KMS-11 (cell line): ENCODE results near the gene PADI1.

ENCODE experiments used
- H2AFZ ChIP-seq: fragments of 200-600 bp; sonication (generic); 2 replicates; pipeline ENCODE4 v1.6.1; 2016; ENCODE audit warnings: antibody characterized with exemption, mixed run types, low read depth
- H3K27ac ChIP-seq: fragments of 200-600 bp; sonication (generic); 2 replicates; pipeline ENCODE4 v1.6.1; 2016; ENCODE audit warnings: mild to moderate bottlenecking, mixed run types
- H3K27me3 ChIP-seq: fragments of 200-600 bp; sonication (generic); 2 replicates; pipeline ENCODE4 v1.6.1; 2017; ENCODE audit warnings: mild to moderate bottlenecking, low read depth, mixed run types, moderate library complexity; ENCODE audit not compliant: insufficient read depth
- H3K36me3 ChIP-seq: fragments of 200-600 bp; sonication (generic); 2 replicates; pipeline ENCODE4 v1.6.1; 2017; ENCODE audit warnings: mild to moderate bottlenecking, mixed run types; ENCODE audit not compliant: insufficient read depth
- H3K4me1 ChIP-seq: fragments of 200-600 bp; sonication (generic); 2 replicates; pipeline ENCODE4 v1.6.1; 2016; ENCODE audit warnings: mild to moderate bottlenecking, low read depth, mixed run types; ENCODE audit not compliant: poor library complexity, severe bottlenecking
- H3K4me2 ChIP-seq: fragments of 200-600 bp; sonication (generic); 2 replicates; pipeline ENCODE4 v1.7.0; 2016; ENCODE audit warnings: mild to moderate bottlenecking, mixed run types
- H3K4me3 ChIP-seq: fragments of 200-600 bp; sonication (generic); IDR thresholded peaks from 2 replicates; pipeline ENCODE4 v1.6.1; 2017; ENCODE audit warnings: low read depth, low read length, mixed read lengths; ENCODE audit not compliant: insufficient read depth
- H3K79me2 ChIP-seq: fragments of 200-600 bp; sonication (generic); 2 replicates; pipeline ENCODE4 v1.6.1; 2016; ENCODE audit warnings: low read depth, mixed run types; ENCODE audit not compliant: insufficient read depth
- H3K9ac ChIP-seq: fragments of 200-600 bp; sonication (generic); 2 replicates; pipeline ENCODE4 v1.6.1; 2016; ENCODE audit warnings: mild to moderate bottlenecking, mixed run types
- H4K20me1 ChIP-seq: fragments of 200-600 bp; sonication (generic); 2 replicates; pipeline ENCODE4 v1.6.1; 2016; ENCODE audit warnings: mild to moderate bottlenecking, mixed run types; ENCODE audit not compliant: insufficient read depth
- CTCF ChIP-seq: fragments of 200-600 bp; sonication (generic); conservative IDR thresholded peaks from 2 replicates; pipeline ENCODE4 v1.6.1; 2017; ENCODE audit warnings: low read depth, mild to moderate bottlenecking, antibody characterized with exemption, low read length, moderate library complexity, mixed read lengths

PADI1 gene

GRCh38 chr1:17213148-17213781, 8.3 kb downstream of the PADI1 start:
- H3K27ac ChIP-seq: no peak overlapping the region
- H3K36me3 ChIP-seq: no peaks in the 10 kb centered on the region
- H3K79me2 ChIP-seq: no peaks in the 10 kb centered on the region
- H3K4me1 ChIP-seq: no peaks in the 10 kb centered on the region
- no peak for TF ChIP-seq CTCF
- no peak overlapping the region for H3K9ac ChIP-seq
- H3K4me3 ChIP-seq: no peak overlapping the region
- no peak overlapping the region for H3K4me2 ChIP-seq
- no peak overlapping the region for H2AFZ ChIP-seq
- H3K27me3 ChIP-seq: peaks cover 65% of the 10 kb centered on the region
- no peaks in the 10 kb centered on the region for H4K20me1 ChIP-seq

- no peak overlapping the region for H3K4me3 ChIP-seq
- no peaks in the 10 kb centered on the region for H3K4me1 ChIP-seq
Measured at GRCh38 chr1:17213782-17214148, 8.8 kb downstream of the PADI1 start.

GRCh38 chr1:17214876-17215544, 10.1 kb downstream of the PADI1 start:
- Histone ChIP-seq H3K4me1 (no peaks in the 10 kb centered on the region), H3K27ac (no peak overlapping the region), H3K9ac (no peak overlapping the region), H3K4me2 (no peak overlapping the region), H2AFZ (no peak overlapping the region), H4K20me1 (no peaks in the 10 kb centered on the region), H3K4me3 (no peak overlapping the region), H3K27me3 (peaks cover 54% of the 10 kb centered on the region), H3K36me3 (no peaks in the 10 kb centered on the region), H3K79me2 (no peaks in the 10 kb centered on the region)
- TF ChIP-seq CTCF: no peak

More at GRCh38 chr1:17213782-17214148, 8.8 kb downstream of the PADI1 start:
- Histone ChIP-seq H3K36me3 (no peaks in the 10 kb centered on the region), H4K20me1 (no peaks in the 10 kb centered on the region), H2AFZ (no peak overlapping the region), H3K9ac (no peak overlapping the region), H3K27ac (no peak overlapping the region), H3K4me2 (no peak overlapping the region), H3K79me2 (no peaks in the 10 kb centered on the region), H3K27me3 (peaks cover 65% of the 10 kb centered on the region)
- TF ChIP-seq CTCF: no peak

- Histone ChIP-seq H3K4me1 (no peaks in the 10 kb centered on the region), H4K20me1 (no peaks in the 10 kb centered on the region), H3K4me2 (no peak overlapping the region), H3K27me3 (peaks cover 52% of the 10 kb centered on the region), H3K79me2 (no peaks in the 10 kb centered on the region), H2AFZ (no peak overlapping the region), H3K36me3 (no peaks in the 10 kb centered on the region), H3K9ac (no peak overlapping the region), H3K4me3 (no peak overlapping the region), H3K27ac (no peak overlapping the region)
- TF ChIP-seq CTCF: no peak
Measured at GRCh38 chr1:17215545-17215890, 10.6 kb downstream of the PADI1 start.
